ENCODE results near the gene SEC23B. TPM values are rescaled to one million over a fixed set of nuclear protein-coding genes. Genes with fewer than 3 reads are reported as not detected.

SEC23B gene
- total and polyA plus RNA-seq, 2 of the 13 experiments (the other 11 are each of a cell fraction or from before 2014, with no cell fraction given), result 114 to 120 TPM

DNA sequence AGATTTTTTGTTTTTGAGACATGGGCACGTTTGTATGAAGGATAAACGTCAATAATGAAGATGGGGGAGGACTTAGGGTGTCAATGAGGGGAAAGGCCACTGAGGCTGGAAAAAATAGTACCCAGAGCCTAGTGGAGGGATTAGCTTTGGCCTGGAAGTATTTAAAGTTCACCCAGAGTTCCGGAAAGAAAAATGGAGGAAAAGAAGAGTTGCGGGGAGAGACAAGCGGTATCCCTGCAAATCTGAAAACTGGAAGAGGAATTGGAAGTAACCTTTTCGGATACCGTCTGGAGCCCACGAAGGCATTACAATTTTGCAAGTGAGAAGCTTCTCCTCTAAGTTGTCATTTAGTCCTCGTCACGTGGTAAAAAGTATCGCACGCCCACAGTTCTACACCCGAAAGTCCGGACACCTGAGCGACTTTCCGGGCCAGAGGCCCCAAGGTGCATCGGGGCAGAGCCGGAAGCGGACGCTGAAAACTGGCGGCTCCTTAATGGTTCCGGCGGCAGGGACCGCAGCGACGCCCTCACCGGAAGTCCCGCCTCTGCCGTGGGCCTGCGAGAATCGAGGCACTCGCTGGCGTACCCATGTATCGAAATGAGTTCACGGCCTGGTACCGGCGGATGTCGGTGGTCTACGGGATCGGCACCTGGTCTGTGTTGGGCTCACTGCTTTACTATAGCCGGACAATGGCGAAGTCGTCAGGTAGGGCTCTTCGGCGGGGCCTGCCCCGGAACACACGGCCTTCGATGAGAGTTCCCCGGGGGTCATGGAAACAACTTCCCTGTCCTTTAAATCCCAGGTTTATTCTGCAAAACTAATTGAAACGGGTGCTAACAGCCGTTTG, 59.4 kb downstream of the SEC23B start, which contains the start of gene SMIM26 (continued):
- TF ChIP-seq, protein P1, sequence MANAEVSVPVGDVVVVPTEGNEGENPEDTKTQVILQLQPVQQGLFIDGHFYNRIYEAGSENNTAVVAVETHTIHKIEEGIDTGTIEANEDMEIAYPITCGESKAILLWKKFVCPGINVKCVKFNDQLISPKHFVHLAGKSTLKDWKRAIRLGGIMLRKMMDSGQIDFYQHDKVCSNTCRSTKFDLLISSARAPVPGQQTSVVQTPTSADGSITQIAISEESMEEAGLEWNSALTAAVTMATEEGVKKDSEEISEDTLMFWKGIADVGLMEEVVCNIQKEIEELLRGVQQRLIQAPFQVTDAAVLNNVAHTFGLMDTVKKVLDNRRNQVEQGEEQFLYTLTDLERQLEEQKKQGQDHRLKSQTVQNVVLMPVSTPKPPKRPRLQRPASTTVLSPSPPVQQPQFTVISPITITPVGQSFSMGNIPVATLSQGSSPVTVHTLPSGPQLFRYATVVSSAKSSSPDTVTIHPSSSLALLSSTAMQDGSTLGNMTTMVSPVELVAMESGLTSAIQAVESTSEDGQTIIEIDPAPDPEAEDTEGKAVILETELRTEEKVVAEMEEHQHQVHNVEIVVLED (CRISPR knock-in tag; IDR thresholded peaks at IDR 0.05; ENCODE audit: borderline replicate concordance), result peak; percentile 94
- TF ChIP-seq HNRNPK (IDR thresholded peaks at IDR 0.05; ENCODE audit: low read depth, low read length, poor library complexity, severe bottlenecking) (no peak), ZNF777 (CRISPR knock-in tag; IDR thresholded peaks at IDR 0.05) (peak; percentile 75; the same call in 1 of the 2 replicates), CEBPG (CRISPR knock-in tag; IDR thresholded peaks at IDR 0.05) (no peak; the same call in 1 of the 2 replicates), TAF1 (CRISPR knock-in tag; IDR thresholded peaks at IDR 0.05) (peak; percentile 96), CREB1 (IDR thresholded peaks at IDR 0.05) (peak; percentile 80), CREB1 (CRISPR knock-in tag; IDR thresholded peaks at IDR 0.05) (peak; percentile 91), ZNF180 (CRISPR knock-in tag; IDR thresholded peaks at IDR 0.05; ENCODE audit: borderline replicate concordance, low read depth) (peak; percentile 69; the same call in 1 of the 2 replicates), TGIF2 (CRISPR knock-in tag; IDR thresholded peaks at IDR 0.05) (no peak), ZNF891 (CRISPR knock-in tag; IDR thresholded peaks at IDR 0.05) (peak; percentile 99), RARA (CRISPR knock-in tag; IDR thresholded peaks at IDR 0.05) (peak; percentile 44), RBM39 (IDR thresholded peaks at IDR 0.05; ENCODE audit: low read depth, low read length, poor library complexity, severe bottlenecking) (peak; percentile 94), ZNF530 (CRISPR knock-in tag; IDR thresholded peaks at IDR 0.05; ENCODE audit: low read depth) (no peak), ZNF333 (CRISPR knock-in tag; IDR thresholded peaks at IDR 0.05; ENCODE audit: borderline replicate concordance) (peak; percentile 73), RFX1 (IDR thresholded peaks at IDR 0.05) (no peak)
- TF ChIP-seq, protein P2, sequence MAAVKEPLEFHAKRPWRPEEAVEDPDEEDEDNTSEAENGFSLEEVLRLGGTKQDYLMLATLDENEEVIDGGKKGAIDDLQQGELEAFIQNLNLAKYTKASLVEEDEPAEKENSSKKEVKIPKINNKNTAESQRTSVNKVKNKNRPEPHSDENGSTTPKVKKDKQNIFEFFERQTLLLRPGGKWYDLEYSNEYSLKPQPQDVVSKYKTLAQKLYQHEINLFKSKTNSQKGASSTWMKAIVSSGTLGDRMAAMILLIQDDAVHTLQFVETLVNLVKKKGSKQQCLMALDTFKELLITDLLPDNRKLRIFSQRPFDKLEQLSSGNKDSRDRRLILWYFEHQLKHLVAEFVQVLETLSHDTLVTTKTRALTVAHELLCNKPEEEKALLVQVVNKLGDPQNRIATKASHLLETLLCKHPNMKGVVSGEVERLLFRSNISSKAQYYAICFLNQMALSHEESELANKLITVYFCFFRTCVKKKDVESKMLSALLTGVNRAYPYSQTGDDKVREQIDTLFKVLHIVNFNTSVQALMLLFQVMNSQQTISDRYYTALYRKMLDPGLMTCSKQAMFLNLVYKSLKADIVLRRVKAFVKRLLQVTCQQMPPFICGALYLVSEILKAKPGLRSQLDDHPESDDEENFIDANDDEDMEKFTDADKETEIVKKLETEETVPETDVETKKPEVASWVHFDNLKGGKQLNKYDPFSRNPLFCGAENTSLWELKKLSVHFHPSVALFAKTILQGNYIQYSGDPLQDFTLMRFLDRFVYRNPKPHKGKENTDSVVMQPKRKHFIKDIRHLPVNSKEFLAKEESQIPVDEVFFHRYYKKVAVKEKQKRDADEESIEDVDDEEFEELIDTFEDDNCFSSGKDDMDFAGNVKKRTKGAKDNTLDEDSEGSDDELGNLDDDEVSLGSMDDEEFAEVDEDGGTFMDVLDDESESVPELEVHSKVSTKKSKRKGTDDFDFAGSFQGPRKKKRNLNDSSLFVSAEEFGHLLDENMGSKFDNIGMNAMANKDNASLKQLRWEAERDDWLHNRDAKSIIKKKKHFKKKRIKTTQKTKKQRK (IDR thresholded peaks at IDR 0.05; ENCODE audit: low read length), result no peak
- TF ChIP-seq, protein P3, sequence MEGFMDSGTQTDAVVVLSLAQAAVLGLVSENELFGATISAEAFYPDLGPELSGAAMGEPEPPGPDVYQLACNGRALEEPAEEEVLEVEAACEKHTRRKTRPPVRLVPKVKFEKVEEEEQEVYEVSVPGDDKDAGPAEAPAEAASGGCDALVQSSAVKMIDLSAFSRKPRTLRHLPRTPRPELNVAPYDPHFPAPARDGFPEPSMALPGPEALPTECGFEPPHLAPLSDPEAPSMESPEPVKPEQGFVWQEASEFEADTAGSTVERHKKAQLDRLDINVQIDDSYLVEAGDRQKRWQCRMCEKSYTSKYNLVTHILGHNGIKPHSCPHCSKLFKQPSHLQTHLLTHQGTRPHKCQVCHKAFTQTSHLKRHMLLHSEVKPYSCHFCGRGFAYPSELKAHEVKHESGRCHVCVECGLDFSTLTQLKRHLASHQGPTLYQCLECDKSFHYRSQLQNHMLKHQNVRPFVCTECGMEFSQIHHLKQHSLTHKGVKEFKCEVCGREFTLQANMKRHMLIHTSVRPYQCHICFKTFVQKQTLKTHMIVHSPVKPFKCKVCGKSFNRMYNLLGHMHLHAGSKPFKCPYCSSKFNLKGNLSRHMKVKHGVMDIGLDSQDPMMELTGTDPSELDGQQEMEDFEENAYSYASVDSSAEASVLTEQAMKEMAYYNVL (CRISPR knock-in tag; IDR thresholded peaks at IDR 0.05; ENCODE audit: borderline replicate concordance), result peak; percentile 83; the same call in 1 of the 2 replicates
- TF ChIP-seq, protein P4, sequence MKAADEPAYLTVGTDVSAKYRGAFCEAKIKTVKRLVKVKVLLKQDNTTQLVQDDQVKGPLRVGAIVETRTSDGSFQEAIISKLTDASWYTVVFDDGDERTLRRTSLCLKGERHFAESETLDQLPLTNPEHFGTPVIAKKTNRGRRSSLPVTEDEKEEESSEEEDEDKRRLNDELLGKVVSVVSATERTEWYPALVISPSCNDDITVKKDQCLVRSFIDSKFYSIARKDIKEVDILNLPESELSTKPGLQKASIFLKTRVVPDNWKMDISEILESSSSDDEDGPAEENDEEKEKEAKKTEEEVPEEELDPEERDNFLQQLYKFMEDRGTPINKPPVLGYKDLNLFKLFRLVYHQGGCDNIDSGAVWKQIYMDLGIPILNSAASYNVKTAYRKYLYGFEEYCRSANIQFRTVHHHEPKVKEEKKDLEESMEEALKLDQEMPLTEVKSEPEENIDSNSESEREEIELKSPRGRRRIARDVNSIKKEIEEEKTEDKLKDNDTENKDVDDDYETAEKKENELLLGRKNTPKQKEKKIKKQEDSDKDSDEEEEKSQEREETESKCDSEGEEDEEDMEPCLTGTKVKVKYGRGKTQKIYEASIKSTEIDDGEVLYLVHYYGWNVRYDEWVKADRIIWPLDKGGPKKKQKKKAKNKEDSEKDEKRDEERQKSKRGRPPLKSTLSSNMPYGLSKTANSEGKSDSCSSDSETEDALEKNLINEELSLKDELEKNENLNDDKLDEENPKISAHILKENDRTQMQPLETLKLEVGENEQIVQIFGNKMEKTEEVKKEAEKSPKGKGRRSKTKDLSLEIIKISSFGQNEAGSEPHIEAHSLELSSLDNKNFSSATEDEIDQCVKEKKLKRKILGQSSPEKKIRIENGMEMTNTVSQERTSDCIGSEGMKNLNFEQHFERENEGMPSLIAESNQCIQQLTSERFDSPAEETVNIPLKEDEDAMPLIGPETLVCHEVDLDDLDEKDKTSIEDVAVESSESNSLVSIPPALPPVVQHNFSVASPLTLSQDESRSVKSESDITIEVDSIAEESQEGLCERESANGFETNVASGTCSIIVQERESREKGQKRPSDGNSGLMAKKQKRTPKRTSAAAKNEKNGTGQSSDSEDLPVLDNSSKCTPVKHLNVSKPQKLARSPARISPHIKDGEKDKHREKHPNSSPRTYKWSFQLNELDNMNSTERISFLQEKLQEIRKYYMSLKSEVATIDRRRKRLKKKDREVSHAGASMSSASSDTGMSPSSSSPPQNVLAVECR (CRISPR knock-in tag; IDR thresholded peaks at IDR 0.05; ENCODE audit: borderline replicate concordance), result peak; percentile 99
